Neural cell (in vitro differentiated cells): ENCODE measurements around the gene GCNA. TPM values are rescaled to one million over a fixed set of nuclear protein-coding genes. Genes with fewer than 3 reads are reported as not detected.

Source experiments
- H2AFZ ChIP-seq: fragments of 200-600, 300-800 bp; sonication (generic), shearing (Covaris generic); 2 replicates; pipeline ENCODE4 v1.6.0; 2014; ENCODE audit warnings: low read depth, mild to moderate bottlenecking, antibody characterized with exemption, low read length, moderate library complexity
- H3F3A ChIP-seq: fragments of 200-600 bp; shearing (Covaris generic); 2 replicates; pipeline ENCODE4 v1.6.1; 2016; ENCODE audit warnings: mild to moderate bottlenecking, moderate library complexity, mixed read lengths, antibody characterized with exemption, low read length; ENCODE audit not compliant: insufficient read depth, poor library complexity, severe bottlenecking
- H3K27ac ChIP-seq: fragments of 200-600, 300-800 bp; sonication (generic), shearing (Covaris generic); 2 replicates; pipeline ENCODE4 v1.5.1; 2014; ENCODE audit warnings: mild to moderate bottlenecking, low read length, moderate library complexity
- H3K27me3 ChIP-seq: fragments of 300-800, 200-600 bp; sonication (generic), shearing (Covaris generic); 2 replicates; pipeline ENCODE4 v1.6.0; 2014; ENCODE audit warnings: mild to moderate bottlenecking, low read depth, low read length, moderate library complexity; ENCODE audit not compliant: insufficient read depth
- H3K36me3 ChIP-seq: fragments of 300-800, 200-600 bp; sonication (generic), shearing (Covaris generic); 2 replicates; pipeline ENCODE4 v1.5.1; 2014; ENCODE audit warnings: mild to moderate bottlenecking, antibody characterized with exemption, low read length, moderate library complexity; ENCODE audit not compliant: insufficient read depth
- H3K4me2 ChIP-seq: fragments of 300-800, 200-600 bp; sonication (generic), shearing (Covaris generic); 2 replicates; pipeline ENCODE4 v1.6.0; 2014; ENCODE audit warnings: mild to moderate bottlenecking, low read length
- H3K4me3 ChIP-seq: fragments of 300-800, 200-600 bp; sonication (generic), shearing (Covaris generic); 2 replicates; pipeline ENCODE4 v1.5.1; 2014; ENCODE audit warnings: mild to moderate bottlenecking, low read length, moderate library complexity
- H3K79me2 ChIP-seq: fragments of 200-600 bp; shearing (Covaris generic); replicated peaks from 2 replicates; pipeline ENCODE4 v1.6.0; 2014; ENCODE audit warnings: mild to moderate bottlenecking, low read length, moderate library complexity; ENCODE audit not compliant: insufficient read depth
- H3K9ac ChIP-seq: fragments of 300-800, 200-600 bp; sonication (generic), shearing (Covaris generic); 2 replicates; pipeline ENCODE4 v1.6.1; 2016; ENCODE audit warnings: mild to moderate bottlenecking, low read length, mixed read lengths
- H3K9me2 ChIP-seq: fragments of 200-600 bp; shearing (Covaris generic); 2 replicates; pipeline ENCODE4 v1.6.1; 2016; ENCODE audit warnings: mild to moderate bottlenecking, low read length, mixed read lengths; ENCODE audit not compliant: insufficient read depth
- H3K9me3 ChIP-seq: fragments of 200-600, 300-800 bp; sonication (generic), shearing (Covaris generic); 2 replicates; pipeline ENCODE4 v1.6.1; 2016; ENCODE audit warnings: mild to moderate bottlenecking, mixed run types, low read length, moderate library complexity, mixed read lengths
- H4K20me1 ChIP-seq: fragments of 200-600 bp; shearing (Covaris generic); 2 replicates; pipeline ENCODE4 v1.6.1; 2016; ENCODE audit warnings: mild to moderate bottlenecking, mixed run types; ENCODE audit not compliant: insufficient read depth
- CTCF ChIP-seq: fragments of 450-650 bp; IDR thresholded peaks from 2 replicates; pipeline ENCODE4 v1.5.1; 2014; ENCODE audit warnings: antibody characterized with exemption, mild to moderate bottlenecking, moderate library complexity; ENCODE audit not compliant: poor library complexity, severe bottlenecking
- EP300 ChIP-seq: fragments of 450-650 bp; conservative IDR thresholded peaks from 2 replicates; pipeline ENCODE4 v1.6.1; 2014; ENCODE audit warnings: antibody characterized with exemption, mild to moderate bottlenecking, moderate library complexity; ENCODE audit not compliant: poor library complexity, severe bottlenecking
- EZH2 ChIP-seq: fragments of 200-600, 300-800 bp; shearing (Covaris generic), sonication (generic); IDR thresholded peaks from 2 replicates; pipeline ENCODE4 v1.6.1; 2014; ENCODE audit warnings: antibody characterized with exemption, low read length, borderline replicate concordance, mild to moderate bottlenecking; ENCODE audit not compliant: insufficient read depth, poor library complexity, severe bottlenecking
- MXI1 ChIP-seq: fragments of 450-650 bp; conservative IDR thresholded peaks from 2 replicates; pipeline ENCODE4 v1.6.1; 2014; ENCODE audit warnings: antibody characterized with exemption, mild to moderate bottlenecking; ENCODE audit not compliant: poor library complexity, severe bottlenecking
- POLR2AphosphoS5 ChIP-seq: IDR thresholded peaks from 2 replicates; pipeline ENCODE4 v1.6.1; 2012
- RAD21 ChIP-seq: fragments of 450-650 bp; conservative IDR thresholded peaks from 2 replicates; pipeline ENCODE4 v1.6.1; 2014; ENCODE audit warnings: antibody characterized with exemption, mild to moderate bottlenecking, moderate library complexity
- REST ChIP-seq: IDR thresholded peaks from 2 replicates; pipeline ENCODE4 v1.6.1; 2012; ENCODE audit warnings: borderline replicate concordance
- SMC3 ChIP-seq: fragments of 450-650 bp; conservative IDR thresholded peaks from 2 replicates; pipeline ENCODE4 v1.6.1; 2014; ENCODE audit warnings: antibody characterized with exemption, mild to moderate bottlenecking, moderate library complexity; ENCODE audit not compliant: poor library complexity
- TAF1 ChIP-seq: IDR thresholded peaks from 2 replicates; pipeline ENCODE4 v1.6.1; 2012; ENCODE audit warnings: low read depth
- polyA plus RNA-seq: library from polyadenylated mRNA; depleted of rRNA; stranded (reverse); fragments of >200 nt; gene quantifications from 2 replicates; pipeline ENCODE4 v1.2.3, GENCODE V29; 2014

GCNA gene
- polyA plus RNA-seq, 1 donor from 2014 or later, result 11.0 TPM

GRCh38 chrX:71637848-71638247, 59.6 kb downstream of the GCNA start:
- no peak overlapping the region for H3K4me2 ChIP-seq
- TF ChIP-seq SMC3 (no peak), REST (no peak), TAF1 (no peak), POLR2AphosphoS5 (no peak), RAD21 (no peak), MXI1 (no peak), EZH2 (no peak), CTCF (no peak), EP300 (no peak)
- H3K9me3 ChIP-seq, result no peaks in the 10 kb centered on the region
- no peaks in the 10 kb centered on the region for H3K36me3 ChIP-seq
- no peak overlapping the region for H3K9ac ChIP-seq
- H3K4me3 ChIP-seq, result no peak overlapping the region
- H3K27ac ChIP-seq, result no peak overlapping the region
- H4K20me1 ChIP-seq, result no peaks in the 10 kb centered on the region
- H2AFZ ChIP-seq, result no peak overlapping the region
- H3F3A ChIP-seq, result no peaks in the 10 kb centered on the region
- no peaks in the 10 kb centered on the region for H3K9me2 ChIP-seq
- H3K79me2 ChIP-seq, result no peaks in the 10 kb centered on the region
- H3K27me3 ChIP-seq, result no peaks in the 10 kb centered on the region

GRCh38 chrX:71638409-71638808, 60.2 kb downstream of the GCNA start:
- Histone ChIP-seq H3K9ac (no peak overlapping the region), H3F3A (no peaks in the 10 kb centered on the region), H3K4me3 (no peak overlapping the region), H3K27ac (no peak overlapping the region), H4K20me1 (no peaks in the 10 kb centered on the region), H3K27me3 (no peaks in the 10 kb centered on the region), H3K9me3 (no peaks in the 10 kb centered on the region), H3K9me2 (no peaks in the 10 kb centered on the region), H3K79me2 (no peaks in the 10 kb centered on the region), H3K36me3 (no peaks in the 10 kb centered on the region), H2AFZ (no peak overlapping the region), H3K4me2 (no peak overlapping the region)
- TF ChIP-seq SMC3, result no peak

- Histone ChIP-seq H4K20me1 (no peaks in the 10 kb centered on the region), H2AFZ (no peak overlapping the region), H3K4me2 (no peak overlapping the region), H3K79me2 (no peaks in the 10 kb centered on the region), H3K4me3 (no peak overlapping the region), H3F3A (no peaks in the 10 kb centered on the region), H3K27me3 (no peaks in the 10 kb centered on the region), H3K9me2 (no peaks in the 10 kb centered on the region), H3K9ac (no peak overlapping the region), H3K9me3 (no peaks in the 10 kb centered on the region), H3K27ac (no peak overlapping the region), H3K36me3 (no peaks in the 10 kb centered on the region)
- TF ChIP-seq TAF1 (no peak), MXI1 (no peak), EZH2 (no peak), RAD21 (no peak), POLR2AphosphoS5 (no peak), EP300 (no peak), CTCF (no peak), SMC3 (no peak), REST (no peak)
Observed at GRCh38 chrX:71640002-71640401, 61.8 kb downstream of the GCNA start.
